Thyroid gland (tissue), 4 donors: ENCODE results near the gene RPL36AL.

Source experiments
- CTCF ChIP-seq, 6 experiments: fragments of 200-600 bp in 3 of 6; fragments of 450-650 bp in 3 of 6; sonication (generic) in 3 of 6; IDR thresholded peaks; one replicate each; pipeline ENCODE4 v1.5.1; 2016 to 2019; ENCODE audit warnings: antibody characterized with exemption in 6 of 6, mild to moderate bottlenecking in 2 of 6, inconsistent platforms in 1 of 6, moderate library complexity in 1 of 6
- POLR2A ChIP-seq, 2 donors: fragments of 450-650 bp; IDR thresholded peaks; one replicate each; pipeline ENCODE4 v1.6.1; 2017; ENCODE audit warnings: antibody characterized with exemption in 2 of 2, mild to moderate bottlenecking in 2 of 2, moderate library complexity in 1 of 2

GRCh38 chr14:49641697-49642129, 21.3 kb upstream of the RPL36AL start:
- TF ChIP-seq CTCF (IDR thresholded peaks at IDR 0.05) (no peak), POLR2A (IDR thresholded peaks at IDR 0.05) (no peak)
